KOPT-K1 (cell line): Measurements from ENCODE around the gene PARD3.
"Not testable (repeated sequence)": the region's sequence is repeated elsewhere in the genome, so short reads cannot be mapped to it uniquely, and the experiment has no call there.

Source experiments
- H3K27ac ChIP-seq: fragments of 200-600 bp; sonication (generic); 2 replicates; pipeline ENCODE4 v1.5.1; 2016; ENCODE audit warnings: antibody characterized with exemption, mild to moderate bottlenecking, low read depth, low read length; ENCODE audit not compliant: poor library complexity, severe bottlenecking
- H3K36me3 ChIP-seq: fragments of 200-600 bp; sonication (generic); 2 replicates; pipeline ENCODE4 v1.5.1; 2017; ENCODE audit warnings: antibody characterized with exemption, mild to moderate bottlenecking, low read length, moderate library complexity; ENCODE audit not compliant: insufficient read depth
- H3K9me3 ChIP-seq: fragments of 200-600 bp; sonication (generic); 2 replicates; pipeline ENCODE4 v1.5.1; 2017; ENCODE audit warnings: antibody characterized with exemption, low read length, mild to moderate bottlenecking; ENCODE audit not compliant: insufficient read depth, poor library complexity, severe bottlenecking

PARD3 gene

GRCh38 chr10:34649385-34649784 is 165.7 kb downstream of the PARD3 start:
- H3K36me3 ChIP-seq, result no peaks in the 10 kb centered on the region
- no peak overlapping the region for H3K27ac ChIP-seq
- H3K9me3 ChIP-seq, result no peaks in the 10 kb centered on the region

- H3K9me3 ChIP-seq, result no peaks in the 10 kb centered on the region
- H3K36me3 ChIP-seq, result no peaks in the 10 kb centered on the region
- H3K27ac ChIP-seq, result no peak overlapping the region
These were observed 166.2 kb downstream of the PARD3 start for GRCh38 chr10:34648919-34649318.

GRCh38 chr10:34647875-34648865 is 166.9 kb downstream of the PARD3 start:
- no peaks in the 10 kb centered on the region for H3K36me3 ChIP-seq
- H3K27ac ChIP-seq, result no peak overlapping the region
- no peaks in the 10 kb centered on the region for H3K9me3 ChIP-seq

- H3K9me3 ChIP-seq, result no peaks in the 10 kb centered on the region
- H3K36me3 ChIP-seq, result no peaks in the 10 kb centered on the region
- no peak overlapping the region for H3K27ac ChIP-seq
These were observed 167.9 kb downstream of the PARD3 start for GRCh38 chr10:34647160-34647559.

GRCh38 chr10:34646331-34646730 is 168.8 kb downstream of the PARD3 start:
- H3K36me3 ChIP-seq, result no peaks in the 10 kb centered on the region
- no peak overlapping the region for H3K27ac ChIP-seq
- no peaks in the 10 kb centered on the region for H3K9me3 ChIP-seq

GRCh38 chr10:34644815-34645214 is 170.3 kb downstream of the PARD3 start:
- H3K27ac ChIP-seq, H3K9me3 ChIP-seq, H3K36me3 ChIP-seq: not testable (repeated sequence)

GRCh38 chr10:34644224-34644623 is 170.9 kb downstream of the PARD3 start:
- no peaks in the 10 kb centered on the region for H3K36me3 ChIP-seq

GRCh38 chr10:34643620-34644019 is 171.5 kb downstream of the PARD3 start:
- Histone ChIP-seq H3K27ac (no peak overlapping the region), H3K36me3 (no peaks in the 10 kb centered on the region), H3K9me3 (no peaks in the 10 kb centered on the region)

More at GRCh38 chr10:34644224-34644623, 170.9 kb downstream of the PARD3 start:
- Histone ChIP-seq H3K27ac (no peak overlapping the region), H3K9me3 (no peaks in the 10 kb centered on the region)

GRCh38 chr10:34641913-34642558 is 173.1 kb downstream of the PARD3 start:
- Histone ChIP-seq H3K9me3 (no peaks in the 10 kb centered on the region), H3K36me3 (no peaks in the 10 kb centered on the region), H3K27ac (no peak overlapping the region)

- Histone ChIP-seq H3K9me3 (no peaks in the 10 kb centered on the region), H3K27ac (no peak overlapping the region), H3K36me3 (no peaks in the 10 kb centered on the region)
These were observed 173.8 kb downstream of the PARD3 start for GRCh38 chr10:34641147-34641912.

GRCh38 chr10:34638406-34639054 is 176.6 kb downstream of the PARD3 start:
- Histone ChIP-seq H3K27ac (no peak overlapping the region), H3K9me3 (no peaks in the 10 kb centered on the region), H3K36me3 (no peaks in the 10 kb centered on the region)

GRCh38 chr10:34637418-34637911 is 177.6 kb downstream of the PARD3 start:
- Histone ChIP-seq H3K27ac (no peak overlapping the region), H3K36me3 (no peaks in the 10 kb centered on the region), H3K9me3 (no peaks in the 10 kb centered on the region)

GRCh38 chr10:34635111-34635510 is 180.0 kb downstream of the PARD3 start:
- no peaks in the 10 kb centered on the region for H3K9me3 ChIP-seq
- no peaks in the 10 kb centered on the region for H3K36me3 ChIP-seq
- no peak overlapping the region for H3K27ac ChIP-seq

GRCh38 chr10:34633374-34633773 is 181.7 kb downstream of the PARD3 start:
- Histone ChIP-seq H3K36me3 (no peaks in the 10 kb centered on the region), H3K27ac (no peak overlapping the region), H3K9me3 (no peaks in the 10 kb centered on the region)
